Thoracic aorta (tissue), 2 donors: Measurements from ENCODE around the gene GAPT. TPM values are rescaled to one million over a fixed set of nuclear protein-coding genes. Genes with fewer than 3 reads are reported as not detected.

Source experiments
- ATAC-seq: fragments of 150-250 bp; one replicate; pipeline ENCODE4 v1.8.0; 2017; ENCODE audit warnings: low read depth; ENCODE audit not compliant: insufficient number of reproducible peaks, low FRiP score
- DNase-seq: peaks from one replicate; pipeline ENCODE4 v3.0.0-alpha.2; 2020; ENCODE audit warnings: low spot score
- H3K27ac ChIP-seq, 2 donors: fragments of 200-600 bp; sonication (generic); 1 replicate in 1 of 2; 2 replicates in 1 of 2; pipeline ENCODE4 v1.5.1; 2016; ENCODE audit warnings: mild to moderate bottlenecking in 2 of 2, moderate library complexity in 2 of 2
- H3K27me3 ChIP-seq: fragments of 200-600 bp; sonication (generic); replicated peaks from 2 replicates; pipeline ENCODE4 v1.6.0; 2016; ENCODE audit warnings: mild to moderate bottlenecking; ENCODE audit not compliant: insufficient read depth
- H3K36me3 ChIP-seq: fragments of 200-600 bp; sonication (generic); one replicate; pipeline ENCODE4 v1.5.1; 2016
- H3K4me1 ChIP-seq, 2 donors: fragments of 200-600 bp; sonication (generic); 1 replicate in 1 of 2; 2 replicates in 1 of 2; pipeline versions ENCODE4 v1.5.1 to v1.6.0; 2016; ENCODE audit warnings: low read depth in 2 of 2, mild to moderate bottlenecking in 1 of 2; ENCODE audit not compliant: control insufficient read depth in 1 of 2
- H3K4me3 ChIP-seq: fragments of 200-600 bp; sonication (generic); 2 replicates; pipeline ENCODE4 v1.5.1; 2016; ENCODE audit warnings: mild to moderate bottlenecking
- H3K9me3 ChIP-seq: fragments of 200-600 bp; sonication (generic); 2 replicates; pipeline ENCODE4 v1.5.1; 2016
- total RNA-seq, 2 donors: library from RNA; depleted of rRNA; stranded (reverse); fragments of >200 nt; gene quantifications; one replicate each; pipeline versions ENCODE4 v1.1.0 to v1.2.3, GENCODE V29; 2016
- TF ChIP-seq, protein P1 (sequence below): fragments of 200-600 bp; sonication (generic); IDR thresholded peaks from one replicate; pipeline ENCODE4 v1.5.1; 2019; ENCODE audit warnings: antibody characterized with exemption

Gene GAPT
- 1 to 10 TPM in 1 of 2 donors, under 1 TPM in 1; 0.14 to 1.6 TPM for total RNA-seq

- TF ChIP-seq, protein P1, sequence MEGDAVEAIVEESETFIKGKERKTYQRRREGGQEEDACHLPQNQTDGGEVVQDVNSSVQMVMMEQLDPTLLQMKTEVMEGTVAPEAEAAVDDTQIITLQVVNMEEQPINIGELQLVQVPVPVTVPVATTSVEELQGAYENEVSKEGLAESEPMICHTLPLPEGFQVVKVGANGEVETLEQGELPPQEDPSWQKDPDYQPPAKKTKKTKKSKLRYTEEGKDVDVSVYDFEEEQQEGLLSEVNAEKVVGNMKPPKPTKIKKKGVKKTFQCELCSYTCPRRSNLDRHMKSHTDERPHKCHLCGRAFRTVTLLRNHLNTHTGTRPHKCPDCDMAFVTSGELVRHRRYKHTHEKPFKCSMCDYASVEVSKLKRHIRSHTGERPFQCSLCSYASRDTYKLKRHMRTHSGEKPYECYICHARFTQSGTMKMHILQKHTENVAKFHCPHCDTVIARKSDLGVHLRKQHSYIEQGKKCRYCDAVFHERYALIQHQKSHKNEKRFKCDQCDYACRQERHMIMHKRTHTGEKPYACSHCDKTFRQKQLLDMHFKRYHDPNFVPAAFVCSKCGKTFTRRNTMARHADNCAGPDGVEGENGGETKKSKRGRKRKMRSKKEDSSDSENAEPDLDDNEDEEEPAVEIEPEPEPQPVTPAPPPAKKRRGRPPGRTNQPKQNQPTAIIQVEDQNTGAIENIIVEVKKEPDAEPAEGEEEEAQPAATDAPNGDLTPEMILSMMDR, result no peak
- no peaks in the 10 kb centered on the region for H3K27me3 ChIP-seq
- no peak for ATAC-seq
- no peaks in the 10 kb centered on the region for H3K4me1 ChIP-seq
- H3K9me3 ChIP-seq, result no peaks in the 10 kb centered on the region
- DNase-seq, result no peak
- H3K27ac ChIP-seq, result no peak within 1 kb of the TSS
- no peaks in the 10 kb centered on the region for H3K36me3 ChIP-seq
- no peak within 1 kb of the TSS for H3K4me3 ChIP-seq
Observed at GRCh38 chr5:58491216-58491892, at the start of gene GAPT. Gene GAPT, plus strand, starts transcription at chr5:58491435. Its CDS starts 3,102 bp downstream, at chr5:58494537.

GRCh38 chr5:58444805-58445204 is 46.4 kb upstream of the GAPT start:
- Histone ChIP-seq H3K27ac (no peak overlapping the region), H3K27me3 (no peaks in the 10 kb centered on the region), H3K4me1 (peaks cover 5 to 6% of the 10 kb centered on the region in 2 donors), H3K4me3 (no peak overlapping the region), H3K9me3 (no peaks in the 10 kb centered on the region), H3K36me3 (no peaks in the 10 kb centered on the region)
- ATAC-seq (no peak), DNase-seq (no peak)
- TF ChIP-seq, protein P1, result no peak

GRCh38 chr5:58446024-58446423 is 45.2 kb upstream of the GAPT start:
- Histone ChIP-seq H3K4me3 (no peak overlapping the region), H3K9me3 (no peaks in the 10 kb centered on the region), H3K36me3 (no peaks in the 10 kb centered on the region), H3K4me1 (peaks cover 2 to 5% of the 10 kb centered on the region in 2 donors), H3K27ac (no peak overlapping the region), H3K27me3 (no peaks in the 10 kb centered on the region)
- TF ChIP-seq, protein P1, result no peak
- ATAC-seq, result no peak
- DNase-seq, result no peak

- TF ChIP-seq, protein P1, result no peak
- no peaks in the 10 kb centered on the region for H3K9me3 ChIP-seq
- H3K27ac ChIP-seq, result no peak overlapping the region
- no peak for ATAC-seq
- DNase-seq, result no peak
- no peaks in the 10 kb centered on the region for H3K36me3 ChIP-seq
- no peaks in the 10 kb centered on the region for H3K4me1 ChIP-seq
- no peak overlapping the region for H3K4me3 ChIP-seq
- no peaks in the 10 kb centered on the region for H3K27me3 ChIP-seq
Observed at GRCh38 chr5:58447226-58447625, 44.0 kb upstream of the GAPT start.

GRCh38 chr5:58450018-58450417 is 41.2 kb upstream of the GAPT start:
- no peak overlapping the region for H3K27ac ChIP-seq
- no peak overlapping the region for H3K4me3 ChIP-seq
- H3K36me3 ChIP-seq, result peaks cover 12% of the 10 kb centered on the region
- DNase-seq (no peak), ATAC-seq (no peak)
- TF ChIP-seq, protein P1, result no peak
- peaks cover 0 to 18% of the 10 kb centered on the region in 2 donors for H3K4me1 ChIP-seq
- no peaks in the 10 kb centered on the region for H3K9me3 ChIP-seq
- no peaks in the 10 kb centered on the region for H3K27me3 ChIP-seq
